ENCODE results near the gene TFCP2. TPM values are rescaled to one million over a fixed set of nuclear protein-coding genes. Genes with fewer than 3 reads are reported as not detected.
"Not testable (repeated sequence)": the region's sequence is repeated elsewhere in the genome, so short reads cannot be mapped to it uniquely, and the experiment has no call there.

Gene TFCP2, protein sequence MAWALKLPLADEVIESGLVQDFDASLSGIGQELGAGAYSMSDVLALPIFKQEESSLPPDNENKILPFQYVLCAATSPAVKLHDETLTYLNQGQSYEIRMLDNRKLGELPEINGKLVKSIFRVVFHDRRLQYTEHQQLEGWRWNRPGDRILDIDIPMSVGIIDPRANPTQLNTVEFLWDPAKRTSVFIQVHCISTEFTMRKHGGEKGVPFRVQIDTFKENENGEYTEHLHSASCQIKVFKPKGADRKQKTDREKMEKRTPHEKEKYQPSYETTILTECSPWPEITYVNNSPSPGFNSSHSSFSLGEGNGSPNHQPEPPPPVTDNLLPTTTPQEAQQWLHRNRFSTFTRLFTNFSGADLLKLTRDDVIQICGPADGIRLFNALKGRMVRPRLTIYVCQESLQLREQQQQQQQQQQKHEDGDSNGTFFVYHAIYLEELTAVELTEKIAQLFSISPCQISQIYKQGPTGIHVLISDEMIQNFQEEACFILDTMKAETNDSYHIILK
- 49.1 and 49.8 TPM in 2 replicates for total RNA-seq

DNA sequence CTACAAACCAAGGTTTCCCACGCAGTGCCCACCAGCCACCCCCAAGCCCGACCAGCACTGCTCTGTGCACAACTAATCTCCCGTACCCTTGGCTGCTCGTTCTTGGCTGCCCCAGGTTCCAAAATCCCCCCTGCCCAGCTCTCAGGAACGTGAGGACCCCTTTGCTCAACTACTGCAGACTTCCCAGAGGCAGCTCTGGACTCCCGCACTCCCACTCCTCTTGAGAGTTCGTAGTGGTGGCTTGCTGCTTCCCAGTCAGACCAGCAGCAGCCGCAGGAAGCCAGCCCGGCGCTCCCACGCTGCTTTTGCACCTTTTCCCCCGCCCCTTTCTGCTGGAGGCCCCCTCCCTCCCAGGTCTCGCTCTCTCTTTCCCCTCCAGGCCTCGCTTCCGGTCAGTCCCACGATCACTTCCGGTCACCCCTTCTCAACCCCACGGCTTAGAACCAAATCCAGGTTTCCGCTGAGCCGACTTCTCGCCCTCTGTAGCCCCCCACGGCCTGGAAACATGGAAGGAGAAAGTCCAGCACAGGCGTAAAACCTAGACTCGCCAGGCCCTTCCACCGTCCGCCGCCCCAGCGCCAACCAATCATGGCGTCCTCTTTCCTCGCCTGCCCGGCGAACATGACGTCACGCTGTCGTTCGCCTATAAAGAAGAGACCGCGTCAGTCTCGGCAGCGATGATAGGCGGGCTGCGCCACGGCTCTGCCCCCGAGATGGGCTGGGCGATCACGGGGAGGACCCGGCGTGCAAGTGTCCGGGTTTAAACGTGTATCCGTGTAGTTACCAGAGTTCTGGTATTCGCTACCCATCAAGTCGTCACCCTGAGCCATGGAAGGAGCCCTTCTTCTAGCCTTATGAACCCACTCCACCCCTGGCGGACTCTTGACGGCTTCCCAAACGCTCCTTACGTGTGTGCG, at the start of gene TFCP2:
Gene TFCP2 (minus strand): TSS at position 621 of the 917 bp plus-strand sequence. CDS start 713 bp downstream, outside the sequence.
- Mint-ChIP-seq H3K4me3 (peak within 1 kb of the TSS; percentile 85), H3K4me1 (ENCODE audit: low read depth) (peaks cover 8% of the 10 kb centered on the region), H3K9me3 (no peaks in the 10 kb centered on the region), H3K36me3 (ENCODE audit: low read depth) (peaks cover 4% of the 10 kb centered on the region), H3K27me3 (ENCODE audit: insufficient read depth) (peaks cover 3% of the 10 kb centered on the region), H3K27ac (peak within 1 kb of the TSS; percentile 78)
- intact Hi-C loops (cut with micrococcal nuclease), result loop anchor here (1.0 to 10.0 kb wide), 14 partner anchors 46 to 1060 kb away; partner anchors contain the start of genes ATF1, BIN2, CERS5 and COX14
- peak; percentile 93 for DNase-seq (ENCODE audit: low spot score)

DNA sequence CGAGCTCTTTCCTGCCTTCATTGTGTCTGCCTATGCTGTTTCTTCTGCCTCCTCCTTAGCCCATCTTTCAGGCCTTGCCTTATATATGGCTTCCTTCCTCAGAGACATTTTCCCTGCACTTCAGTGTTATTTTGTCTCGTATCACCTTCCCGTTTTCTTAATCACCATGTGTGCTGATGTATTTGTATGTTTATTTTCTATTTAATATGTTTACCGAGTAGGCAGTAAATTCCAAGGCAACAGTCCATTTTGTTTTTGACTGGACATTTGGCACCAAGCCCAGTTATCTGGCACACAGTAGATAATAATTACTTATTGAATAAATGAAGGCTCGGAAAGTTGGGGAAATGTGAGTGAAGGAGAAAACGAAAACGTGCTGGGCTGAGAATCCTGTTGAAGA, 49.5 kb upstream of the TFCP2 start:
- intact Hi-C loops (cut with micrococcal nuclease), result no loop called here
- no peak for DNase-seq (ENCODE audit: low spot score)
- Mint-ChIP-seq H3K36me3 (ENCODE audit: low read depth) (no peaks in the 10 kb centered on the region), H3K4me3 (no peak overlapping the region), H3K9me3 (no peaks in the 10 kb centered on the region), H3K27ac (no peak overlapping the region), H3K27me3 (ENCODE audit: insufficient read depth) (no peaks in the 10 kb centered on the region), H3K4me1 (ENCODE audit: low read depth) (peaks cover 12% of the 10 kb centered on the region)

GRCh38 chr12:51219857-51220256, 46.9 kb upstream of the TFCP2 start:
- H3K27me3 Mint-ChIP-seq (ENCODE audit: insufficient read depth); H3K27ac Mint-ChIP-seq; DNase-seq (ENCODE audit: low spot score); H3K4me3 Mint-ChIP-seq; H3K9me3 Mint-ChIP-seq; H3K36me3 Mint-ChIP-seq (ENCODE audit: low read depth): not testable (repeated sequence)
- peaks cover 16% of the 10 kb centered on the region for H3K4me1 Mint-ChIP-seq (ENCODE audit: low read depth)
- intact Hi-C loops (cut with micrococcal nuclease), result loop anchor here (1.0 to 5.0 kb wide), 2 partner anchors 102 to 121 kb away; partner anchors contain the start of gene BIN2

DNA sequence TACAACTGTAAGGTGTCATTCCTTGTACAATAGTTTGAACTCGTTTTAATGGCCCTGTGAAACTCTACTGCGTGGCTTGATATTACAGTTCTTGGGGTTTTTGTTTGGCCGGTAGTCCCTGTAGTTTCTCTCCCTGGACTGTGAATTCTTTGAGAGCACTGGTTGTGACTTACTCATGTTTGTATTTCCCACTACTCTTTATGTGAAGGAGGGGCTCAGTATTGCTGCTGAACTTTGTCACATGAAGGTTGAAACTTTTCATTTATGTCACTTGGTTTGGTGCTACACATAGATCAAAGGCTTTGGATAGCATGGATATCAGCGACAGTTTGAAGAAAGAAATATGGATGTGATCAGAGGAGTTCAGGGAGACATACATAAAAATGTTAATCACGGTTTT, 46.4 kb upstream of the TFCP2 start:
- peak overlapping the region; percentile 69 for H3K27ac Mint-ChIP-seq
- intact Hi-C loops (cut with micrococcal nuclease), result loop anchor here (1.0 to 5.0 kb wide), 2 partner anchors 103 to 122 kb away; partner anchors contain the start of gene BIN2
- no peaks in the 10 kb centered on the region for H3K9me3 Mint-ChIP-seq

DNA sequence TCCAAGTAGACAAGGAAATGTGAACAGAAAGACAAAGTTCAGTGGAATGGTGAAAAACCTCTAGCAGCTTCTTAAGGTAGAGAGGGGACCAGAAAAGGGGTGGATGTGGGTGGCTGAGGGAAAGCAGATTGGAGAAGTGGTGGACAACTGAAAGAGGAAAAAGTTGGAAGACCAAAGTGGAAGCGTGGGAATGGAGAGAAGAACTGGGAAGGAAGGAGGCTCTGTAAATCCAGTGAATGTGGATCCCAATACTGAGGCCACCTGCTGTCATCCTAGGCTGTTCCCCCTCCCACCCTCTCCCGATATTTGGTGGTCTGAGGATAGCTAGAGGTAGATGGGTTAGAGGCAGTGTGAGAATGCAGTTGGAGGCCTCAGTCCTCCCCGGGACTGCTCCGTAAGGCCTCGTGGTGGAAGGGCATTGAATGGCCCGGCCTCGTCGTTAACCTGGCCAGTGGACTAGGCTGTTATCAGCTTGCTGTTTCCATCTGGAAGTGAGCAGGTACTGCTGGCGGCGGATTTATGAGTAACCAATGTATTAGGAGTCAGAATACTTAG, 45.7 kb upstream of the TFCP2 start:
- peak overlapping the region; percentile 56 for H3K27ac Mint-ChIP-seq
- H3K4me1 Mint-ChIP-seq (ENCODE audit: low read depth), result peaks cover 21% of the 10 kb centered on the region
- H3K4me3 Mint-ChIP-seq, result peak overlapping the region; percentile 76
- DNase-seq (ENCODE audit: low spot score), result no peak
- intact Hi-C loops (cut with micrococcal nuclease), result loop anchor here (1.0 to 5.0 kb wide), 5 partner anchors 20 to 135 kb away; partner anchors contain the start of genes BIN2, CSRNP2 and DAZAP2
- no peaks in the 10 kb centered on the region for H3K9me3 Mint-ChIP-seq
- H3K27me3 Mint-ChIP-seq (ENCODE audit: insufficient read depth), result no peaks in the 10 kb centered on the region
- H3K36me3 Mint-ChIP-seq (ENCODE audit: low read depth), result no peaks in the 10 kb centered on the region

More for the DNA sequence above, 46.4 kb upstream of the TFCP2 start:
- no peaks in the 10 kb centered on the region for H3K27me3 Mint-ChIP-seq (ENCODE audit: insufficient read depth)
- DNase-seq (ENCODE audit: low spot score), result no peak
- no peaks in the 10 kb centered on the region for H3K36me3 Mint-ChIP-seq (ENCODE audit: low read depth)
- peaks cover 19% of the 10 kb centered on the region for H3K4me1 Mint-ChIP-seq (ENCODE audit: low read depth)
- H3K4me3 Mint-ChIP-seq, result peak overlapping the region; percentile 76

DNA sequence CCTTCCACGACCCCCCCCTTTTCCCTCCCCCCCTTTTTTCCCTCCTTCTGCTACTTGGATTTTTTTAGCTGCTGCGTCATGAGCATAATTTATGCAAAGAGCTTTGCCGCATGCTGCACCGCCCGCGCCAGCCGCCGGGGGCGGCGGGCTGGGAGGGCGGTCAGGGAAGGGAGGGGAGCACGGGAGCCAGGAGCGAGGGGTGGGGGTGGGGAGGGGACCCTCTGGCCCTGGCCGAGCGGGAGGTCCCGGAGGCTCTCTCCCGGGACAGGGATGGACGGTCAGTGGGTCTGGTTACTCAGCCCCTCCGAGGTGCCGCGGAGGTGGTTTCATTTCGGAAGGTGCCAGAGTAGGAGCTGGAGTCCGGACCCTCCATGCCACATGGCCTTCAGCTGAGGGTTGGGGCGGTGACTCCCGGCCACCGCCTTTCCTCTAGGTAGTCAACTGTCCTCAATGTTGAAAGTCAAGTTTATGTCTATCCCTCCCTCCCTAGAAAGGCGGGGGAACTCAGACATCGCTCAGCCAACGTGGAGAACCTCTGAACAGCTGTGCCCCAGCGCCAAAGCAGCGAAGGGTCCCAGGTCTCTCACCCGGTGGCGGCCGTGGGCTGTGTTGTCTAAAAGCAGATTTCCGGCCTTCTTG, 45.2 kb upstream of the TFCP2 start, which contains the start of gene POU6F1:
Gene POU6F1 (minus strand): TSS at position 95 of the 639 bp plus-strand sequence. CDS start 11,226 bp downstream, outside the sequence.
- Mint-ChIP-seq H3K4me1 (ENCODE audit: low read depth) (peaks cover 21% of the 10 kb centered on the region), H3K27ac (peak within 1 kb of the TSS; percentile 56), H3K9me3 (no peaks in the 10 kb centered on the region), H3K36me3 (ENCODE audit: low read depth) (no peaks in the 10 kb centered on the region), H3K27me3 (ENCODE audit: insufficient read depth) (no peaks in the 10 kb centered on the region), H3K4me3 (peak within 1 kb of the TSS; percentile 76)
- DNase-seq (ENCODE audit: low spot score), result peak; percentile 60
- intact Hi-C loops (cut with micrococcal nuclease), result loop anchor here (1.0 to 5.0 kb wide), 5 partner anchors 20 to 170 kb away; partner anchors contain the start of genes BIN2, CSRNP2, DAZAP2 and LETMD1

GRCh38 chr12:51217133-51217967, 44.4 kb upstream of the TFCP2 start:
- DNase-seq (ENCODE audit: low spot score), result peak; percentile 8
- peaks cover 21% of the 10 kb centered on the region for H3K4me1 Mint-ChIP-seq (ENCODE audit: low read depth)
- H3K27ac Mint-ChIP-seq, result no peak overlapping the region
- intact Hi-C loops (cut with micrococcal nuclease), result loop anchor here (1.0 to 5.0 kb wide), 2 partner anchors 105 to 169 kb away; partner anchors contain the start of genes BIN2 and LETMD1
- H3K9me3 Mint-ChIP-seq, result no peaks in the 10 kb centered on the region
- H3K27me3 Mint-ChIP-seq (ENCODE audit: insufficient read depth), result no peaks in the 10 kb centered on the region
- peak overlapping the region; percentile 76 for H3K4me3 Mint-ChIP-seq
- H3K36me3 Mint-ChIP-seq (ENCODE audit: low read depth), result no peaks in the 10 kb centered on the region

GRCh38 chr12:51216642-51217041, 43.7 kb upstream of the TFCP2 start:
- intact Hi-C loops (cut with micrococcal nuclease), result loop anchor here (1.0 to 5.0 kb wide), 2 partner anchors 106 to 168 kb away; partner anchors contain the start of genes BIN2 and LETMD1
- no peaks in the 10 kb centered on the region for H3K36me3 Mint-ChIP-seq (ENCODE audit: low read depth)
- no peak overlapping the region for H3K27ac Mint-ChIP-seq
- H3K27me3 Mint-ChIP-seq (ENCODE audit: insufficient read depth), result no peaks in the 10 kb centered on the region
- peaks cover 21% of the 10 kb centered on the region for H3K4me1 Mint-ChIP-seq (ENCODE audit: low read depth)
- H3K4me3 Mint-ChIP-seq, result peak overlapping the region; percentile 66
- no peak for DNase-seq (ENCODE audit: low spot score)
- H3K9me3 Mint-ChIP-seq, result no peaks in the 10 kb centered on the region

GRCh38 chr12:51214895-51215294, 42.0 kb upstream of the TFCP2 start:
- intact Hi-C loops (cut with micrococcal nuclease), result loop anchor here (5.0 kb wide), 1 partner anchor 107 kb away; the partner anchor contains the start of gene BIN2
- H3K27ac Mint-ChIP-seq, result no peak overlapping the region

DNA sequence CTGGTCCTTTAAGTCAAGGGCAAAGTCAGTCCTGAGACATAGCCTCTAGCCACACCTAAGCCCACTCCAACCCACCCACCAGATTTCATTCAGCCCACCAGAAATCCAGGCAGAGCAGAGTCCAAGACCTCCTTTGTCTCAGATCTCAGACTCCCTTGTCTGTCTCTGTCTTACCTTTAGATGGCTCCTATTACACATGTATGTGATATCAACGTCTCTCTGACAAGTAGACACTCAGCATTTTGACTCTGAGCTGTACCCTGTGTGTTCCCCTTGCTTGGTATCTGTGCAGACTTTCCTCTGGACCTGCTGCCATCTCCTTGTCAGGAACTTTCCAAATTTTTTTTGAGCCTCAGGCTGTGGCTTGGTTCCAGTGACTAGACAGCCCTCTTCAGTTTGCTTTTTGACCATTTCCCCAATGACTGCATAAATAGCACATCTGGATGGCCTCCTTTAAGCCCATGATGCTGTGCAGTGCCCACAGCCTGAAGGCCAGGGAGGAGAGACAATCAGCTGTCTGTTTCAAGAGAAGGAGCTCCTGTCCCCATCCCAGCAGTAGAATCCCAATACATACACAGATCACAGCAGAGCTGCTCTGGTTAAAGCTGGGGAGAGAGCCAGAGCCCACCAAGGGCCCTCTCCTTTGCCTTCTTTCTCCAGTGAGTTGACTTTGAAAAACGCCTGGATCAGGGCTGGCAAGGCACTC, 37.9 kb upstream of the TFCP2 start:
- no peak for DNase-seq (ENCODE audit: low spot score)
- H3K4me3 Mint-ChIP-seq, result no peak overlapping the region
- H3K4me1 Mint-ChIP-seq (ENCODE audit: low read depth), result peaks cover 4% of the 10 kb centered on the region
- H3K9me3 Mint-ChIP-seq, result no peaks in the 10 kb centered on the region
- intact Hi-C loops (cut with micrococcal nuclease), result no loop called here
- H3K27me3 Mint-ChIP-seq (ENCODE audit: insufficient read depth), result no peaks in the 10 kb centered on the region
- H3K36me3 Mint-ChIP-seq (ENCODE audit: low read depth), result no peaks in the 10 kb centered on the region
- H3K27ac Mint-ChIP-seq, result no peak overlapping the region

More at GRCh38 chr12:51214895-51215294, 42.0 kb upstream of the TFCP2 start:
- Mint-ChIP-seq H3K4me3 (no peak overlapping the region), H3K9me3 (no peaks in the 10 kb centered on the region), H3K27me3 (ENCODE audit: insufficient read depth) (no peaks in the 10 kb centered on the region), H3K36me3 (ENCODE audit: low read depth) (no peaks in the 10 kb centered on the region), H3K4me1 (ENCODE audit: low read depth) (peaks cover 21% of the 10 kb centered on the region)
- no peak for DNase-seq (ENCODE audit: low spot score)
